Heart right ventricle (tissue), 16 donors: ENCODE results near the gene SAMD5. TPM values are rescaled to one million over a fixed set of nuclear protein-coding genes. Genes with fewer than 3 reads are reported as not detected.

Source experiments
- ATAC-seq, 8 donors: fragments of 200-7000 bp; cut with Tn5 transposase; one replicate each; pipeline ENCODE4 v1.9.1; 2020; ENCODE audit warnings: mild to moderate bottlenecking in 8 of 8, moderate library complexity in 8 of 8, moderate number of reproducible peaks in 1 of 8
- DNase-seq, 2 donors: peaks; one replicate each; pipeline ENCODE4 v3.0.0-alpha.2; 2020
- H3K27ac ChIP-seq, 10 donors: fragments of 200-600 bp; sonication (generic) in 2 of 10; one replicate each; pipeline versions ENCODE4 v1.5.0 to v1.8.0; 2020 to 2022; ENCODE audit warnings: mild to moderate bottlenecking in 3 of 10
- H3K27me3 ChIP-seq, 7 donors: fragments of 200-600 bp; one replicate each; pipeline ENCODE4 v1.8.0; 2021 to 2022; ENCODE audit warnings: mild to moderate bottlenecking in 2 of 7
- H3K36me3 ChIP-seq, 9 donors: fragments of 200-600 bp; sonication (generic) in 1 of 9; one replicate each; pipeline versions ENCODE4 v1.5.0 to v1.8.0; 2020 to 2022; ENCODE audit warnings: mild to moderate bottlenecking in 2 of 9
- H3K4me1 ChIP-seq, 9 donors: fragments of 200-600 bp; sonication (generic) in 1 of 9; one replicate each; pipeline versions ENCODE4 v1.5.0 to v1.8.0; 2020 to 2022; ENCODE audit warnings: mild to moderate bottlenecking in 4 of 9
- H3K4me3 ChIP-seq, 10 donors: fragments of 200-600 bp; sonication (generic) in 2 of 10; one replicate each; pipeline versions ENCODE4 v1.5.0 to v1.8.0; 2020 to 2022; ENCODE audit warnings: mild to moderate bottlenecking in 7 of 10, moderate library complexity in 2 of 10
- H3K9me3 ChIP-seq, 11 donors: fragments of 200-600 bp in 10 of 11; sonication (generic) in 2 of 11; one replicate each; pipeline versions ENCODE4 v1.5.0 to v1.8.0; 2013 to 2022; ENCODE audit warnings: mild to moderate bottlenecking in 2 of 11, control low read depth in 1 of 11, moderate library complexity in 1 of 11
- WGBS, 2 donors: extraction: QIAGEN DNeasy Blood & Tissue Kit; methylation state at CpG; one replicate each; pipeline ENCODE4 v1.1.7; 2013; ENCODE audit warnings: inconsistent platforms in 1 of 2; 5-methylcytosine and 5-hydroxymethylcytosine counted together
- intact Hi-C, 10 donors: fragments of 100-400 bp; cut with DNase I; formaldehyde crosslinking; loops; one replicate each; pipeline versions ENCODE4 v1.11.1 to v1.14.2; 2022
- polyA plus RNA-seq, 2 donors: library from polyadenylated mRNA; stranded (reverse); fragments of 200-250 nt; gene quantifications; one replicate each; pipeline ENCODE4 v1.2.3, GENCODE V29; 2013
- total RNA-seq, 10 donors: library from RNA; stranded (reverse); fragmentation: NEBNext Ultra II Directional in 3 of 10; extraction: Animal tissue kit (Norgen Biotek cat#: 25700) in 3 of 10; gene quantifications; one replicate each; pipeline versions ENCODE4 v1.2.1 to v1.2.4, GENCODE V29; 2021 to 2023
- TF ChIP-seq, protein P1 (sequence below), 9 donors: fragments of 200-600 bp; sonication (generic) in 2 of 9; IDR thresholded peaks; one replicate each; pipeline versions ENCODE4 v1.5.0 to v1.8.0; 2021 to 2022; ENCODE audit warnings: antibody characterized with exemption in 9 of 9, mild to moderate bottlenecking in 5 of 9, moderate library complexity in 1 of 9
- donor health status: Arrhythmogenic right ventricular cardiomyopathy.
- donor health status: ischemic (EF 13 %, LVEDD 7.1; RV severe dilation, severe dysfunction).
- donor health status: healthy with polysubstance abuse.
- donor health status: DM: no; HTN: yes; CAD: no.
- donor health status: DM: no; HTN: no; CAD: no.
- donor health status: ischemic (EF 25% LVEDD 6.9; RV normal size, moderate dysfunction).
- donor health status: ischemic (EF 25% LVEDD 5.7; RV mildly dilated, moderate dysfunction).
- donor health status: healthy.
- donor health status: DM: yes; HTN: yes; CAD: no.
- donor health status: Ischemic cardiomyopathy.
- donor health status: ischemic (EF 35%, LVEDD 5.7; RV mildly dilated, moderate dysfunction).
- donor health status: nonischemic (EF 11% LVEDD 7.7; RV severe dilation, severe dysfunction).
- donor health status: DM: yes; HTN: yes; CAD: no.
- donor health status: PGD.
- donor health status: ischemic (EF 29% LVEDD 5.4; RV normal size, mild dysfunction).
- donor health status: nonischemic (EF 23%, LVEDD 6.1; RV moderate dilation, normal function).

The SAMD5 gene
- total and polyA plus RNA-seq, 12 donors: 0.30 to 1.9 (median 0.72) TPM

DNA sequence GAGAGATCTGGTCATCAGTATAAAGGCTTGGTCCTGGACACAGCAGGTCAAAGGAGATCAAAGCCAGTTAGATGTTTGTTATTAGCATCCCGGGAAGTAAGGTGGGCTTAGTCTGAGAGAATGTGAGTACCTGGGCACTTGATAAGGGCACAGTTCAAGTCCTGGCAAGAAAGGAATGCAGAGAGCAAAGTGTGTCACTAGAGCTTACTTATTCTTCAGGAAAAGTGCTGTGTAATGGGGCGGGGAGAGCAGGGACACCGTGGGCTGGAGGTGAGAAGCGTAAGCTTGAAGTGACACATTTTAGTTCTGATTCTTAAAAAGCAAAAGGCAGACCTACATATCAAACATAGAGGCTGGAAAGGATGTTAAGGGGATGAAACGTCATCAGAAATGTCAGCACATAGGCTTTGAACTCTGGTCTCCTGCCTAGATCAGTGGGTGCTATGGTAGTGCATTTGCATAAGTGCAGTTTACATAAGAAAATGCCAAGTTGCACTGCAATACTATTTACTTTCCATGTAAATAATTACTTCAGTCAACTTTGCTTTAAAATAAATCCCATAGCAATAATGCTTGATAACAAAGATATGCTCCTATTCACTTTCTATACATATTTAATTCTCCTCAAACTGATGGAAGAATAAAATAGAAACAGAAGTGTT, 2.6 kb downstream of the SAMD5 start:
- intact Hi-C loops: loop anchor here in 1 of 10 donors (2.0 kb wide), 1 partner anchor 140 kb away; no protein-coding TSS in a partner anchor

DNA sequence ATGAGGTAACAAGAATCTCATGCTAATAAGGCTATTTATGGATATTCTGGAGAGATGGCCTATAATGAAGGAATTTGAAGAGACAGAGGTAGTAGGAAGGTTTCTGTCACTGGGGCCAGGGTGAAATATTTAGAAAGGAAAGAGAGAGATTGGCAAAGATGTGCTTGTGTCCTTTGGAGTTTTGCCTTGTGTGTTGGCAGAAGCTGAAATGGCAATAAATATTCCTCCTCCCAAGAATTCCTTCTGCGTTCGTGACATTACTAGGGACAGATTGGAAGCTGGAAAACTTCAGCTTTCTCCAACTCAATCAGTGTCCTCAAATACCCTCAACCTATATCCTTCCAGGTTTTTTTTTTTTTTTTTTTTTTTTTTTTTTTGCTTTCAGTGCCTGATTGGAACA, 6.3 kb downstream of the SAMD5 start:
- DNase-seq (no peak), ATAC-seq (no peak)
- H3K27ac ChIP-seq: no peak overlapping the region
- H3K36me3 ChIP-seq: no peaks in the 10 kb centered on the region
- intact Hi-C loops: no loop called here
- TF ChIP-seq, protein P1, sequence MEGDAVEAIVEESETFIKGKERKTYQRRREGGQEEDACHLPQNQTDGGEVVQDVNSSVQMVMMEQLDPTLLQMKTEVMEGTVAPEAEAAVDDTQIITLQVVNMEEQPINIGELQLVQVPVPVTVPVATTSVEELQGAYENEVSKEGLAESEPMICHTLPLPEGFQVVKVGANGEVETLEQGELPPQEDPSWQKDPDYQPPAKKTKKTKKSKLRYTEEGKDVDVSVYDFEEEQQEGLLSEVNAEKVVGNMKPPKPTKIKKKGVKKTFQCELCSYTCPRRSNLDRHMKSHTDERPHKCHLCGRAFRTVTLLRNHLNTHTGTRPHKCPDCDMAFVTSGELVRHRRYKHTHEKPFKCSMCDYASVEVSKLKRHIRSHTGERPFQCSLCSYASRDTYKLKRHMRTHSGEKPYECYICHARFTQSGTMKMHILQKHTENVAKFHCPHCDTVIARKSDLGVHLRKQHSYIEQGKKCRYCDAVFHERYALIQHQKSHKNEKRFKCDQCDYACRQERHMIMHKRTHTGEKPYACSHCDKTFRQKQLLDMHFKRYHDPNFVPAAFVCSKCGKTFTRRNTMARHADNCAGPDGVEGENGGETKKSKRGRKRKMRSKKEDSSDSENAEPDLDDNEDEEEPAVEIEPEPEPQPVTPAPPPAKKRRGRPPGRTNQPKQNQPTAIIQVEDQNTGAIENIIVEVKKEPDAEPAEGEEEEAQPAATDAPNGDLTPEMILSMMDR (IDR thresholded peaks at IDR 0.05): no peak
- H3K27me3 ChIP-seq: peaks cover 0 to 26% (median 1%) of the 10 kb centered on the region in 7 donors
- peaks cover 0 to 9% (median 0%) of the 10 kb centered on the region in 9 donors for H3K4me1 ChIP-seq
- H3K9me3 ChIP-seq: no peaks in the 10 kb centered on the region
- H3K4me3 ChIP-seq: no peak overlapping the region
- 44 to 55% methylated on average over 2 of the region's 2 CpGs for WGBS, 2 donors

More for the DNA sequence above, 2.6 kb downstream of the SAMD5 start:
- Histone ChIP-seq H3K9me3 (no peaks in the 10 kb centered on the region), H3K27ac (no peak overlapping the region), H3K36me3 (no peaks in the 10 kb centered on the region), H3K4me3 (no peak overlapping the region), H3K4me1 (peaks cover 0 to 33% (median 16%) of the 10 kb centered on the region in 9 donors), H3K27me3 (peaks cover 0 to 64% (median 11%) of the 10 kb centered on the region in 7 donors)
- DNase-seq (no peak), ATAC-seq (no peak)
- 64 to 68% methylated on average over 5 of the region's 5 CpGs for WGBS, 2 donors
- TF ChIP-seq, protein P1 (IDR thresholded peaks at IDR 0.05): no peak

DNA sequence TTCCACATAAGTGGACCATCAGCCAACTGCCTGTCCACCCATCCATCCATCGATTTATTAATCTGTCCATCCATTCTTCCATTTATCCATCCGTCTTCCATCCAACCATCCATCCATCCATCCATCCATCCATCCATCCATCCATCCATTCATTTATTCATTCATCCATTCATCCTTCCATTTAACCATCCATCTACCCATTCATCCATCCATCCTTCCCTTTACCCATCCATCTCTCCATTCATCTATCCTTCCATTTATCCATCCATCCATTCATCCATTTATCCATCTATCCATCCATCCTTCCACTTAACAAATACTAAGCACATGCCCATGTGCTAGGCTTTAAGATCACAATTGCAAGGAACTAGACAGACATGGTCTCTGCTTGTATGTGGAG, 6.8 kb downstream of the SAMD5 start:
- TF ChIP-seq, protein P1 (IDR thresholded peaks at IDR 0.05): no peak
- intact Hi-C loops: no loop called here
- ATAC-seq (no peak), DNase-seq (no peak)
- no peak overlapping the region for H3K27ac ChIP-seq
- H3K36me3 ChIP-seq: no peaks in the 10 kb centered on the region
- 93 to 97% methylated on average over 2 of the region's 2 CpGs for WGBS, 2 donors
- H3K4me3 ChIP-seq: no peak overlapping the region
- peaks cover 0 to 6% (median 0%) of the 10 kb centered on the region in 9 donors for H3K4me1 ChIP-seq
- H3K9me3 ChIP-seq: no peaks in the 10 kb centered on the region
- H3K27me3 ChIP-seq: peaks cover 0 to 21% (median 0%) of the 10 kb centered on the region in 7 donors

DNA sequence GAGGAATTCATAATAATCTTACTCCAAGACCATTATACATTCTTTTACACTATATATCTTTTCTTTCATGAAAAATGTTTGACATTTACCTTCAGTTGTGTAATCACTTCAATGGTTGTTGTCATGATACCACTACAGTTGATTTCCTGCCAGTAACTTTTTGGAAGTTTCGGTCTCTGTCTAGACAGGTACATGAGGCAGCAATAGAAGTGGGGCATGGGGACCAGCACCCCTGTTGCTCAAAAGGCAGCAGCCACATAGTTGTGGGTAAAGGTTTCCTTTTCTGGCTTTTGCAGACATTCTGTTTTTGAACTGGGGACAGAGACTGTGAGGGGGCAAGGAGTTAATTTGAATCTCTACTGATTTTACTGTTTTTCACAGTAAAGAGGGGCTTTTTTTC, 14.1 kb downstream of the SAMD5 start:
- 96 to 98% methylated on average over 1 of the region's 1 CpG for WGBS, 2 donors

More for the DNA sequence above, 14.1 kb downstream of the SAMD5 start:
- intact Hi-C loops: no loop called here
- Histone ChIP-seq H3K4me1 (peaks cover 0 to 10% (median 0%) of the 10 kb centered on the region in 9 donors), H3K27ac (no peak overlapping the region), H3K27me3 (no peaks in the 10 kb centered on the region), H3K4me3 (no peak overlapping the region), H3K36me3 (no peaks in the 10 kb centered on the region), H3K9me3 (no peaks in the 10 kb centered on the region)
- TF ChIP-seq, protein P1 (IDR thresholded peaks at IDR 0.05): no peak
- no peak for DNase-seq
- ATAC-seq: no peak
